ENCODE measurements around the gene DOCK9. TPM values are rescaled to one million over a fixed set of nuclear protein-coding genes. Genes with fewer than 3 reads are reported as not detected.

The DOCK9 gene
- total and polyA plus RNA-seq, 2 experiments from 2014 or later, result 8.5 to 57.7 TPM

- peaks cover 26% of the 10 kb centered on the region for H3K4me1 ChIP-seq (ENCODE audit: insufficient read depth)
- no peaks in the 10 kb centered on the region for H3K9me2 ChIP-seq (ENCODE audit: insufficient read depth)
- no peaks in the 10 kb centered on the region for H3F3A ChIP-seq (replicated peaks; ENCODE audit: low read depth)
- no peaks in the 10 kb centered on the region for H3K9me3 Mint-ChIP-seq
- TF ChIP-seq ZNF114 (CRISPR knock-in tag; IDR thresholded peaks at IDR 0.05), result no peak
- TF ChIP-seq ZNF331 (CRISPR knock-in tag; IDR thresholded peaks at IDR 0.05; ENCODE audit: low read depth), result no peak
- TF ChIP-seq CREB1 (CRISPR knock-in tag; IDR thresholded peaks at IDR 0.05; ENCODE audit: low read depth), result no peak
- TF ChIP-seq EZH2phosphoT487 (IDR thresholded peaks at IDR 0.05; ENCODE audit: unreplicated experiment), result no peak
- TF ChIP-seq, protein P1, sequence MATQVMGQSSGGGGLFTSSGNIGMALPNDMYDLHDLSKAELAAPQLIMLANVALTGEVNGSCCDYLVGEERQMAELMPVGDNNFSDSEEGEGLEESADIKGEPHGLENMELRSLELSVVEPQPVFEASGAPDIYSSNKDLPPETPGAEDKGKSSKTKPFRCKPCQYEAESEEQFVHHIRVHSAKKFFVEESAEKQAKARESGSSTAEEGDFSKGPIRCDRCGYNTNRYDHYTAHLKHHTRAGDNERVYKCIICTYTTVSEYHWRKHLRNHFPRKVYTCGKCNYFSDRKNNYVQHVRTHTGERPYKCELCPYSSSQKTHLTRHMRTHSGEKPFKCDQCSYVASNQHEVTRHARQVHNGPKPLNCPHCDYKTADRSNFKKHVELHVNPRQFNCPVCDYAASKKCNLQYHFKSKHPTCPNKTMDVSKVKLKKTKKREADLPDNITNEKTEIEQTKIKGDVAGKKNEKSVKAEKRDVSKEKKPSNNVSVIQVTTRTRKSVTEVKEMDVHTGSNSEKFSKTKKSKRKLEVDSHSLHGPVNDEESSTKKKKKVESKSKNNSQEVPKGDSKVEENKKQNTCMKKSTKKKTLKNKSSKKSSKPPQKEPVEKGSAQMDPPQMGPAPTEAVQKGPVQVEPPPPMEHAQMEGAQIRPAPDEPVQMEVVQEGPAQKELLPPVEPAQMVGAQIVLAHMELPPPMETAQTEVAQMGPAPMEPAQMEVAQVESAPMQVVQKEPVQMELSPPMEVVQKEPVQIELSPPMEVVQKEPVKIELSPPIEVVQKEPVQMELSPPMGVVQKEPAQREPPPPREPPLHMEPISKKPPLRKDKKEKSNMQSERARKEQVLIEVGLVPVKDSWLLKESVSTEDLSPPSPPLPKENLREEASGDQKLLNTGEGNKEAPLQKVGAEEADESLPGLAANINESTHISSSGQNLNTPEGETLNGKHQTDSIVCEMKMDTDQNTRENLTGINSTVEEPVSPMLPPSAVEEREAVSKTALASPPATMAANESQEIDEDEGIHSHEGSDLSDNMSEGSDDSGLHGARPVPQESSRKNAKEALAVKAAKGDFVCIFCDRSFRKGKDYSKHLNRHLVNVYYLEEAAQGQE (IDR thresholded peaks at IDR 0.05; ENCODE audit: unreplicated experiment), result no peak
- TF ChIP-seq EZH2 (IDR thresholded peaks at IDR 0.05; ENCODE audit: low read depth, unreplicated experiment), result no peak
- no peak for TF ChIP-seq CTCF (conservative IDR thresholded peaks at IDR 0.05; ENCODE audit: low read depth in 2 of 2)
- no peak for TF ChIP-seq JUNB (IDR thresholded peaks at IDR 0.05; ENCODE audit: unreplicated experiment)
- no peak for TF ChIP-seq STAT1 (IDR thresholded peaks at IDR 0.05; ENCODE audit: unreplicated experiment)
- TF ChIP-seq, protein P2, sequence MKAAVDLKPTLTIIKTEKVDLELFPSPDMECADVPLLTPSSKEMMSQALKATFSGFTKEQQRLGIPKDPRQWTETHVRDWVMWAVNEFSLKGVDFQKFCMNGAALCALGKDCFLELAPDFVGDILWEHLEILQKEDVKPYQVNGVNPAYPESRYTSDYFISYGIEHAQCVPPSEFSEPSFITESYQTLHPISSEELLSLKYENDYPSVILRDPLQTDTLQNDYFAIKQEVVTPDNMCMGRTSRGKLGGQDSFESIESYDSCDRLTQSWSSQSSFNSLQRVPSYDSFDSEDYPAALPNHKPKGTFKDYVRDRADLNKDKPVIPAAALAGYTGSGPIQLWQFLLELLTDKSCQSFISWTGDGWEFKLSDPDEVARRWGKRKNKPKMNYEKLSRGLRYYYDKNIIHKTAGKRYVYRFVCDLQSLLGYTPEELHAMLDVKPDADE (IDR thresholded peaks at IDR 0.05), result no peak
- TF ChIP-seq, protein P3, sequence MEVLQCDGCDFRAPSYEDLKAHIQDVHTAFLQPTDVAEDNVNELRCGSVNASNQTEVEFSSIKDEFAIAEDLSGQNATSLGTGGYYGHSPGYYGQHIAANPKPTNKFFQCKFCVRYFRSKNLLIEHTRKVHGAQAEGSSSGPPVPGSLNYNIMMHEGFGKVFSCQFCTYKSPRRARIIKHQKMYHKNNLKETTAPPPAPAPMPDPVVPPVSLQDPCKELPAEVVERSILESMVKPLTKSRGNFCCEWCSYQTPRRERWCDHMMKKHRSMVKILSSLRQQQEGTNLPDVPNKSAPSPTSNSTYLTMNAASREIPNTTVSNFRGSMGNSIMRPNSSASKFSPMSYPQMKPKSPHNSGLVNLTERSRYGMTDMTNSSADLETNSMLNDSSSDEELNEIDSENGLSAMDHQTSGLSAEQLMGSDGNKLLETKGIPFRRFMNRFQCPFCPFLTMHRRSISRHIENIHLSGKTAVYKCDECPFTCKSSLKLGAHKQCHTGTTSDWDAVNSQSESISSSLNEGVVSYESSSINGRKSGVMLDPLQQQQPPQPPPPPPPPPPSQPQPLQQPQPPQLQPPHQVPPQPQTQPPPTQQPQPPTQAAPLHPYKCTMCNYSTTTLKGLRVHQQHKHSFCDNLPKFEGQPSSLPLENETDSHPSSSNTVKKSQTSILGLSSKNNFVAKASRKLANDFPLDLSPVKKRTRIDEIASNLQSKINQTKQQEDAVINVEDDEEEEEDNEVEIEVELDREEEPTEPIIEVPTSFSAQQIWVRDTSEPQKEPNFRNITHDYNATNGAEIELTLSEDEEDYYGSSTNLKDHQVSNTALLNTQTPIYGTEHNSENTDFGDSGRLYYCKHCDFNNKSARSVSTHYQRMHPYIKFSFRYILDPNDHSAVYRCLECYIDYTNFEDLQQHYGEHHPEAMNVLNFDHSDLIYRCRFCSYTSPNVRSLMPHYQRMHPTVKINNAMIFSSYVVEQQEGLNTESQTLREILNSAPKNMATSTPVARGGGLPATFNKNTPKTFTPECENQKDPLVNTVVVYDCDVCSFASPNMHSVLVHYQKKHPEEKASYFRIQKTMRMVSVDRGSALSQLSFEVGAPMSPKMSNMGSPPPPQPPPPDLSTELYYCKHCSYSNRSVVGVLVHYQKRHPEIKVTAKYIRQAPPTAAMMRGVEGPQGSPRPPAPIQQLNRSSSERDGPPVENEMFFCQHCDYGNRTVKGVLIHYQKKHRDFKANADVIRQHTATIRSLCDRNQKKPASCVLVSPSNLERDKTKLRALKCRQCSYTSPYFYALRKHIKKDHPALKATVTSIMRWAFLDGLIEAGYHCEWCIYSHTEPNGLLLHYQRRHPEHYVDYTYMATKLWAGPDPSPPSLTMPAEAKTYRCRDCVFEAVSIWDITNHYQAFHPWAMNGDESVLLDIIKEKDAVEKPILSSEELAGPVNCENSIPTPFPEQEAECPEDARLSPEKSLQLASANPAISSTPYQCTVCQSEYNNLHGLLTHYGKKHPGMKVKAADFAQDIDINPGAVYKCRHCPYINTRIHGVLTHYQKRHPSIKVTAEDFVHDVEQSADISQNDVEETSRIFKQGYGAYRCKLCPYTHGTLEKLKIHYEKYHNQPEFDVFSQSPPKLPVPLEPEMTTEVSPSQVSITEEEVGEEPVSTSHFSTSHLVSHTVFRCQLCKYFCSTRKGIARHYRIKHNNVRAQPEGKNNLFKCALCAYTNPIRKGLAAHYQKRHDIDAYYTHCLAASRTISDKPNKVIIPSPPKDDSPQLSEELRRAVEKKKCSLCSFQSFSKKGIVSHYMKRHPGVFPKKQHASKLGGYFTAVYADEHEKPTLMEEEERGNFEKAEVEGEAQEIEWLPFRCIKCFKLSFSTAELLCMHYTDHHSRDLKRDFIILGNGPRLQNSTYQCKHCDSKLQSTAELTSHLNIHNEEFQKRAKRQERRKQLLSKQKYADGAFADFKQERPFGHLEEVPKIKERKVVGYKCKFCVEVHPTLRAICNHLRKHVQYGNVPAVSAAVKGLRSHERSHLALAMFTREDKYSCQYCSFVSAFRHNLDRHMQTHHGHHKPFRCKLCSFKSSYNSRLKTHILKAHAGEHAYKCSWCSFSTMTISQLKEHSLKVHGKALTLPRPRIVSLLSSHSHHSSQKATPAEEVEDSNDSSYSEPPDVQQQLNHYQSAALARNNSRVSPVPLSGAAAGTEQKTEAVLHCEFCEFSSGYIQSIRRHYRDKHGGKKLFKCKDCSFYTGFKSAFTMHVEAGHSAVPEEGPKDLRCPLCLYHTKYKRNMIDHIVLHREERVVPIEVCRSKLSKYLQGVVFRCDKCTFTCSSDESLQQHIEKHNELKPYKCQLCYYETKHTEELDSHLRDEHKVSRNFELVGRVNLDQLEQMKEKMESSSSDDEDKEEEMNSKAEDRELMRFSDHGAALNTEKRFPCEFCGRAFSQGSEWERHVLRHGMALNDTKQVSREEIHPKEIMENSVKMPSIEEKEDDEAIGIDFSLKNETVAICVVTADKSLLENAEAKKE (CRISPR knock-in tag; IDR thresholded peaks at IDR 0.05), result no peak
- no peak for TF ChIP-seq POLR2AphosphoS5 (IDR thresholded peaks at IDR 0.05; ENCODE audit: low read depth)
- TF ChIP-seq NANOG (IDR thresholded peaks at IDR 0.05; ENCODE audit: borderline replicate concordance), result no peak
- no peaks in the 10 kb centered on the region for H3K27me3 ChIP-seq (ENCODE audit: insufficient read depth)
- no peaks in the 10 kb centered on the region for H3K36me3 Mint-ChIP-seq (ENCODE audit: low read depth)
- no peaks in the 10 kb centered on the region for H3K36me3 ChIP-seq (ENCODE audit: insufficient read depth)
- no peak overlapping the region for H3K4me3 ChIP-seq
- H3K79me2 ChIP-seq (replicated peaks; ENCODE audit: insufficient read depth), result no peaks in the 10 kb centered on the region
- H4K20me1 ChIP-seq (replicated peaks; ENCODE audit: insufficient read depth), result no peaks in the 10 kb centered on the region; the same call in 1 of the 2 replicates
- ATAC-seq, result no peak
- no peak overlapping the region for H2AFZ ChIP-seq
- H3K27me3 Mint-ChIP-seq (ENCODE audit: insufficient read depth, low read depth, poor library complexity), result peaks cover 2% of the 10 kb centered on the region
- H3K27ac Mint-ChIP-seq, result no peak overlapping the region
- H3K4me2 ChIP-seq, result no peak overlapping the region
- no peak overlapping the region for H3K27ac ChIP-seq (ENCODE audit: low read depth)
- H3K4me1 Mint-ChIP-seq, result peaks cover 27% of the 10 kb centered on the region
- H3K4me3 Mint-ChIP-seq, result no peak overlapping the region
- DNase-seq (ENCODE audit: low spot score), result no peak
These were observed 26.1 kb upstream of the DOCK9 start for GRCh38 chr13:99003851-99004471.
